Measurements from ENCODE around the gene S100Z. TPM values are rescaled to one million over a fixed set of nuclear protein-coding genes. Genes with fewer than 3 reads are reported as not detected.

The S100Z gene
- total RNA-seq = under 1 TPM in 1 of 4 donors, not detected in 3; 0.80 TPM

DNA sequence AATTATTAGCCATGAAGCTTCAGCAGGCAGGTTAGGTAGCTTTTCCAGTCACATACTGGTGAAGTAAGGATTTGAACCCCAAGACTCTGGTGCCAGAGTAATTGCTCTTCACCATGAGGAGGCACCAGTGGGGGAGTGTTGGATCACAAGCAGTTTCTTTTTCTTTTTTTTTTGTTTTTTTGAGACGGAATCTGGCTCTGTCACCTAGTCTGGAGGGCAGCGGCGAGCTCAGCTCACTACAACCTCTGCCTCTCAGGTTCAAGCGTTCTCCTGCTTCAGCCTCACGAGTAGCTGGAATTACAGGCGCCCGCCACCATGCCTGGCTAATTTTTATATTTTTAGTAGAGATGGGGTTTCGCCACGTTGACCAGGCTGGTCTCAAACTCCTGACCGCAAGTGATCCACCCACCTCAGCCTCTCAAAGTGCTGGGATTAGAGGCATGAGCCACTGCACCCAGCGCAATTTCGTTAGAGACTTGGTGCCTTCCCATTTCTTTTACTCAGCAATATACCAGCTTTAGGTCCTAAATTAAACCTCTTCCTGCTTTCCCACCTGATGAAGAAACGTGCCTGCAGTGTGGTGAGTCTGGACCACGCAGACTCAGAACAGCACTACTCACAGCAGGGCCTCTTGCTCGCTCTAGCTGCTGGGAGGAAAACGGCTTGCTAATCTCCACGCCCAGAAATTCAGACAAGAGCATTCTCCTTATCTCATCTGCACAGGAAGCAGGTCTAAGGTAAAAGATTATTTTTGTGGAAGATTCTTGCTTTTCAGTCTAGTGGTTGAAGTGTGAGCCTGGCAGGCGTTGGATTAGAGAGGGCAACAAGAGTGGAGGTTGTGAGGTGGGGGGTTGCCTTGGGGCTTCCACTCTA lies at the start of gene S100Z:
Gene S100Z (plus strand): TSS at position 596 of the 873 bp plus-strand sequence. CDS start 25,346 bp downstream, outside the sequence.
- no peak for TF ChIP-seq POLR2AphosphoS5 (IDR thresholded peaks at IDR 0.05)
- TF ChIP-seq EP300 (IDR thresholded peaks at IDR 0.05; ENCODE audit: low read depth) = no peak
- TF ChIP-seq POLR2A (IDR thresholded peaks at IDR 0.05) = no peak
- TF ChIP-seq, protein P1, sequence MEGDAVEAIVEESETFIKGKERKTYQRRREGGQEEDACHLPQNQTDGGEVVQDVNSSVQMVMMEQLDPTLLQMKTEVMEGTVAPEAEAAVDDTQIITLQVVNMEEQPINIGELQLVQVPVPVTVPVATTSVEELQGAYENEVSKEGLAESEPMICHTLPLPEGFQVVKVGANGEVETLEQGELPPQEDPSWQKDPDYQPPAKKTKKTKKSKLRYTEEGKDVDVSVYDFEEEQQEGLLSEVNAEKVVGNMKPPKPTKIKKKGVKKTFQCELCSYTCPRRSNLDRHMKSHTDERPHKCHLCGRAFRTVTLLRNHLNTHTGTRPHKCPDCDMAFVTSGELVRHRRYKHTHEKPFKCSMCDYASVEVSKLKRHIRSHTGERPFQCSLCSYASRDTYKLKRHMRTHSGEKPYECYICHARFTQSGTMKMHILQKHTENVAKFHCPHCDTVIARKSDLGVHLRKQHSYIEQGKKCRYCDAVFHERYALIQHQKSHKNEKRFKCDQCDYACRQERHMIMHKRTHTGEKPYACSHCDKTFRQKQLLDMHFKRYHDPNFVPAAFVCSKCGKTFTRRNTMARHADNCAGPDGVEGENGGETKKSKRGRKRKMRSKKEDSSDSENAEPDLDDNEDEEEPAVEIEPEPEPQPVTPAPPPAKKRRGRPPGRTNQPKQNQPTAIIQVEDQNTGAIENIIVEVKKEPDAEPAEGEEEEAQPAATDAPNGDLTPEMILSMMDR (IDR thresholded peaks at IDR 0.05) = no peak
- in situ Hi-C loops (cut with MboI; ENCODE audit: low pct_ligation_motif_present in 1 of 4, low pct_unique_long_range_greater_than_20kb in 1 of 4, low sequenced_read_pairs in 3 of 4) = no loop called here
- DNase-seq = no peak

DNA sequence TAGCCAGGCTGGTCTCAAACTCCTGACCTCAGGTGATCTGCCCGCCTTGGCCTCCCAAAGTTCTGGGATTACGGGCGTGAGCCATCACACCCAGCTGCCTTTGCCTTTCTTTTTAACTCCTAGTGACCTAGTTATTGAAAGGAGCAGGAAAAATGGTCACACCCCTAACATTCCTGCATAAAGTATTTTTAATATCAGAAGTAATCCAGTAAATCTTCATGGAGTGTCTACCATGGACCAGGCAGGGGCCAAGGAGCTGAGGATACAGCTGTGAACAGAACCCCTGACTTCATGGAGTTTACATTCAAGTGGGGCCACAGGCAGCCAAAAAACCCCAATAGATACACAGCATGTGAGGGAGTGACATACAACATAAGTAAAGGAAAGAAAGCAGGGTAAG lies 49.2 kb upstream of the S100Z start:
- Histone ChIP-seq H3K36me3 (no peaks in the 10 kb centered on the region), H3K27ac (no peak overlapping the region), H3K27me3 (no peaks in the 10 kb centered on the region), H3K4me1 (no peaks in the 10 kb centered on the region), H3K9me3 (no peaks in the 10 kb centered on the region), H3K4me3 (no peak overlapping the region)
- no peak for DNase-seq
- intact Hi-C loops (cut with DNase I; ENCODE audit: low total_unique reads) (no loop called here), in situ Hi-C loops (cut with MboI; ENCODE audit: low pct_ligation_motif_present in 1 of 4, low pct_unique_long_range_greater_than_20kb in 1 of 4, low sequenced_read_pairs in 3 of 4) (no loop called here)
- TF ChIP-seq EP300 (IDR thresholded peaks at IDR 0.05; ENCODE audit: low read depth) = no peak
- TF ChIP-seq POLR2A (IDR thresholded peaks at IDR 0.05) = no peak
- TF ChIP-seq, protein P1 (IDR thresholded peaks at IDR 0.05) = no peak
- TF ChIP-seq POLR2AphosphoS5 (IDR thresholded peaks at IDR 0.05) = no peak
- 92 to 100% methylated on average over 1 to 3 of the region's 3 CpGs for WGBS, 2 donors (ENCODE audit: low coverage in 1 of 2)

More for the DNA sequence above, at the start of gene S100Z:
- Histone ChIP-seq H3K4me1 (peaks cover 0 to 3% (median 1%) of the 10 kb centered on the region in 4 donors), H3K27ac (no peak within 1 kb of the TSS), H3K36me3 (no peaks in the 10 kb centered on the region), H3K9me3 (no peaks in the 10 kb centered on the region), H3K4me3 (no peak within 1 kb of the TSS), H3K27me3 (no peaks in the 10 kb centered on the region)
- intact Hi-C loops (cut with DNase I; ENCODE audit: low total_unique reads) = no loop called here
- WGBS, 2 donors (ENCODE audit: low coverage in 1 of 2) = 40 to 78% methylated on average over 3 to 18 of the region's 18 CpGs

DNA sequence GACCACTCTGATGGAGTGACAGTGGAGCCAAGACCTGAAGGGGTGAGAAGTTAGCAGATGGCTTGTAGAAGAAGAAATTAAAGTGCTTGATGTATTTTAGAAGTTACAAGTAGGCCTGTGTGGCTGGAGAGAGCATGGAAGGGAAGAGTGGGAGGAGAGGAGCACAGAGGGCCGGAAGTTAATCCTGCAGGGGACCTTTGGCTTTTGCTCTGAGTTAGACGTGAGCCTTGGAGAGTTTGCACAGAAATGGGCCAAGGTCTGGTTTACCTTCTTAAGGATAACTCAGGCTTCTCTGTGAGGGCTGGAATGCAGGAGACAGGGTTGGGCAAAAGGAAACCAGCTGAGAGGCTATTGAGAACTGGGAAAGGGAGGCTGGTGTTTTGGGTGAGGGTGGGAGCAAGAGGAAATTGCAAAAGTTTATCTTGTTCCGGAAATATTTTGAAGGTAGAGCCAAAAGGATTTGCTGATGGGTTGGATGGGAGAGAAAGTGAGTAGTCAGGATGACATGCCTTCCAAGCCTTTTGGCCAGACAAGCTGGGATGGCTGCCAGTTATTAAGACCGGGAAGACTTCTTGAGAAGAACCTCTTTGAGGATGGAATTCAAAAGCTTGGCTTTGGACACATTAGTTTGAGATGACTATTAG lies 48.5 kb upstream of the S100Z start:
- no peaks in the 10 kb centered on the region for H3K36me3 ChIP-seq
- in situ Hi-C loops (cut with MboI; ENCODE audit: low pct_ligation_motif_present in 1 of 4, low pct_unique_long_range_greater_than_20kb in 1 of 4, low sequenced_read_pairs in 3 of 4) (no loop called here), intact Hi-C loops (cut with DNase I; ENCODE audit: low total_unique reads) (no loop called here)
- TF ChIP-seq, protein P1 (IDR thresholded peaks at IDR 0.05) = no peak
- TF ChIP-seq EP300 (IDR thresholded peaks at IDR 0.05; ENCODE audit: low read depth) = no peak
- no peak for TF ChIP-seq POLR2AphosphoS5 (IDR thresholded peaks at IDR 0.05)
- no peak for TF ChIP-seq POLR2A (IDR thresholded peaks at IDR 0.05)
- no peaks in the 10 kb centered on the region for H3K9me3 ChIP-seq
- H3K27ac ChIP-seq = no peak overlapping the region
- no peaks in the 10 kb centered on the region for H3K4me1 ChIP-seq
- no peaks in the 10 kb centered on the region for H3K27me3 ChIP-seq
- no peak for DNase-seq
- 67 to 73% methylated on average over 4 of the region's 4 CpGs for whole genome bisulfite sequencing, 2 donors (ENCODE audit: low coverage in 1 of 2)
- no peak overlapping the region for H3K4me3 ChIP-seq

DNA sequence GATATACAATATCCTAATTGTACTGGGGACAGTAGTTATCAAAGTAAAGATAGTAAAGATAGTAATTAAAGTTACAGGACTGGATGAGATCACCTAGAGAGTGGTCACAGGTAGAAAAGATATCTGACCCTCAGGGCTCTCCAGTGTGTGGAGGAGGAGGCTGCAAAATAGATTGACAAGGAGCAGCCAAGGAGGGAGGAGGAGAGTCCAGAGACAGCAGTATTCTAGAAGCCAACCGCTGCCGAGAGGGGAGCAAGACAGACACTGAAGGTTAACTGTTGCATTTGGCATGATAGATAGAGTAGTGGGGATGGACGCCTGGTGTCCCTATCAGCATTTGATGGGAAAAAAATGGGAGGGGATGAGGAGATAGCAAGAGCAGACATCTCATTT lies 48.0 kb upstream of the S100Z start:
- Histone ChIP-seq H3K27me3 (no peaks in the 10 kb centered on the region), H3K27ac (no peak overlapping the region), H3K9me3 (no peaks in the 10 kb centered on the region), H3K4me3 (no peak overlapping the region), H3K36me3 (no peaks in the 10 kb centered on the region), H3K4me1 (no peaks in the 10 kb centered on the region)
- TF ChIP-seq, protein P1 (IDR thresholded peaks at IDR 0.05) = no peak
- TF ChIP-seq EP300 (IDR thresholded peaks at IDR 0.05; ENCODE audit: low read depth) (no peak), POLR2AphosphoS5 (IDR thresholded peaks at IDR 0.05) (no peak), POLR2A (IDR thresholded peaks at IDR 0.05) (no peak)
- intact Hi-C loops (cut with DNase I; ENCODE audit: low total_unique reads) (no loop called here), in situ Hi-C loops (cut with MboI; ENCODE audit: low pct_ligation_motif_present in 1 of 4, low pct_unique_long_range_greater_than_20kb in 1 of 4, low sequenced_read_pairs in 3 of 4) (no loop called here)
- WGBS, 2 donors (ENCODE audit: low coverage in 1 of 2) = 86 to 90% methylated on average over 3 of the region's 3 CpGs
- no peak for DNase-seq
